NCI-H748 (cell line): ENCODE data around the gene PTPN23.
"Not testable (repeated sequence)": the region's sequence is repeated elsewhere in the genome, so short reads cannot be mapped to it uniquely, and the experiment has no call there.

Experiments
- DNase-seq: peaks from one replicate; lab custom pipeline; 2025; ENCODE audit not compliant: unreplicated experiment; lab: John Stamatoyannopoulos, UW

Gene PTPN23, protein sequence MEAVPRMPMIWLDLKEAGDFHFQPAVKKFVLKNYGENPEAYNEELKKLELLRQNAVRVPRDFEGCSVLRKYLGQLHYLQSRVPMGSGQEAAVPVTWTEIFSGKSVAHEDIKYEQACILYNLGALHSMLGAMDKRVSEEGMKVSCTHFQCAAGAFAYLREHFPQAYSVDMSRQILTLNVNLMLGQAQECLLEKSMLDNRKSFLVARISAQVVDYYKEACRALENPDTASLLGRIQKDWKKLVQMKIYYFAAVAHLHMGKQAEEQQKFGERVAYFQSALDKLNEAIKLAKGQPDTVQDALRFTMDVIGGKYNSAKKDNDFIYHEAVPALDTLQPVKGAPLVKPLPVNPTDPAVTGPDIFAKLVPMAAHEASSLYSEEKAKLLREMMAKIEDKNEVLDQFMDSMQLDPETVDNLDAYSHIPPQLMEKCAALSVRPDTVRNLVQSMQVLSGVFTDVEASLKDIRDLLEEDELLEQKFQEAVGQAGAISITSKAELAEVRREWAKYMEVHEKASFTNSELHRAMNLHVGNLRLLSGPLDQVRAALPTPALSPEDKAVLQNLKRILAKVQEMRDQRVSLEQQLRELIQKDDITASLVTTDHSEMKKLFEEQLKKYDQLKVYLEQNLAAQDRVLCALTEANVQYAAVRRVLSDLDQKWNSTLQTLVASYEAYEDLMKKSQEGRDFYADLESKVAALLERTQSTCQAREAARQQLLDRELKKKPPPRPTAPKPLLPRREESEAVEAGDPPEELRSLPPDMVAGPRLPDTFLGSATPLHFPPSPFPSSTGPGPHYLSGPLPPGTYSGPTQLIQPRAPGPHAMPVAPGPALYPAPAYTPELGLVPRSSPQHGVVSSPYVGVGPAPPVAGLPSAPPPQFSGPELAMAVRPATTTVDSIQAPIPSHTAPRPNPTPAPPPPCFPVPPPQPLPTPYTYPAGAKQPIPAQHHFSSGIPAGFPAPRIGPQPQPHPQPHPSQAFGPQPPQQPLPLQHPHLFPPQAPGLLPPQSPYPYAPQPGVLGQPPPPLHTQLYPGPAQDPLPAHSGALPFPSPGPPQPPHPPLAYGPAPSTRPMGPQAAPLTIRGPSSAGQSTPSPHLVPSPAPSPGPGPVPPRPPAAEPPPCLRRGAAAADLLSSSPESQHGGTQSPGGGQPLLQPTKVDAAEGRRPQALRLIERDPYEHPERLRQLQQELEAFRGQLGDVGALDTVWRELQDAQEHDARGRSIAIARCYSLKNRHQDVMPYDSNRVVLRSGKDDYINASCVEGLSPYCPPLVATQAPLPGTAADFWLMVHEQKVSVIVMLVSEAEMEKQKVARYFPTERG (N-terminal part only)

DNA sequence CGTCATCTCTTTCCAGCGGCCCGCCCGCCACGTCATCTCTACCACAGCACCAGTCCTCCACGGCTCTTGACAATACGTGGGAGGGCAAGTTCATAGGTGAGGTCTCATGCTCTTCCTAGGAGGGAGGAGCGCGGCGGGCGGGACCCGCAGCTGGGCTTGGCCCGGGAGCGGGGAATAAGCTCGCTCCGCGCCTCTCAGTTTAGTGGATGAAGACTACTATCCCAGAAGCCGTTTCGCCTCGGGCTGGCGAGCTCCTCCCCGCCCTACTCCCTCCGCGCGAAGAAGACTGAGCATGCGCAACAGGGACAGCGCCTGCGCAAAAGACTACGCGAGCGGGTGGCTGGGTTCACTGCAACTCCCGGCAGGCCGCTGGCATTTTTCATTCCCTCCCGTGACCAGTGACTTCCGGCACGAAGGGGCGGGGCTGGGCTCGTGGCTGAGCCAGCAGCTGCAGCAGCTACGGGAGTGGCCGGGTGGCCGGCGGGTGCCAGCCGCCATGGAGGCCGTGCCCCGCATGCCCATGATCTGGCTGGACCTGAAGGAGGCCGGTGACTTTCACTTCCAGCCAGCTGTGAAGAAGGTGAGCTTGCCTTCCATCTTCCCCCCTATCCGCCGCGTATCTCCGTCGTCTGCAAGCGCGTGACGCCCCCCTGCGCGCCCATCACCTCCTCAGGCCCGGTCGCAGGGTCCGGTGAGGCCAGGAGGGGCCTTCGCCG is at the start of gene PTPN23:
PTPN23 (plus strand) TSS at position 421 of the 716 bp plus-strand sequence; CDS start at position 497, 76 bp downstream.
- peak; percentile 97 for DNase-seq

DNA sequence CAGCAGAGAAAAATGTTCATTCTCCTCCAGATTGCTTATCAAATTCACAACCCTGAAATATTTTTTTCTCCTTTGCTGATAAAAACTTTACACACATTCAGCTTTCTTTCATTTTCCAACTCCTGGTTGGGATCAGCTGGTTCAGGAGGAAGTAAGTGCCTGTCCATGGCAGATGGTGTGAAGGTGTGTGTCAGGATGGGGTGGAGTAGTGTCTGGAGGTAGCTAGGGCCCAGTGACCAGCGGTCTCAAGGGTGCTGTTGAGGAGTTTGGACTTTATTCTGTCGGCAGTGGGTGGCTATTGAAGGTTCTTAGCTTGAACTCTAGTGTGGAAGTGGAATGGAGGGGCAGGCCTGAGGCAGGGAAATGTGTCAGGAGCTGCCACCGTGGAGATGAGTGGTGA is 46.9 kb upstream of the PTPN23 start:
- DNase-seq, result no peak

DNA sequence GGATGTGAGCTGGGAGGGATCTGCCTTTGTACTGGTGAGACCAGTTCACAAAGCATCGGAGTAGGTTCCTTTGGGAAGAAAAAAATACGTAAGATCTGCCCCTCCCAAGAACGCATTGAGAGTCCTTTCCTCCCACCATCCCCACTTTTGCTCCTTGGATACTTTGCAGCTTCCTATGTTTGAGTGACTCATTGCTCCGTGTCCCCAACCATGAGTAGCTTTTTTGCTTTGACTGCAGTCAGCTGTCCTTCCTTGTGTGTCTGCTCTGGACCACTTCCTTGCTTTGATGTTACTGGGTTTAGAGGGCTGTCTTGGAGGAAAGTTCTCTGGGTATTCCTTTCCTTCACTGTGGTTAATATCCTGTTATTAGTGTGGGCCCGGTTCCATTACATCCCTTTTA is 43.2 kb upstream of the PTPN23 start:
- no peak for DNase-seq

DNA sequence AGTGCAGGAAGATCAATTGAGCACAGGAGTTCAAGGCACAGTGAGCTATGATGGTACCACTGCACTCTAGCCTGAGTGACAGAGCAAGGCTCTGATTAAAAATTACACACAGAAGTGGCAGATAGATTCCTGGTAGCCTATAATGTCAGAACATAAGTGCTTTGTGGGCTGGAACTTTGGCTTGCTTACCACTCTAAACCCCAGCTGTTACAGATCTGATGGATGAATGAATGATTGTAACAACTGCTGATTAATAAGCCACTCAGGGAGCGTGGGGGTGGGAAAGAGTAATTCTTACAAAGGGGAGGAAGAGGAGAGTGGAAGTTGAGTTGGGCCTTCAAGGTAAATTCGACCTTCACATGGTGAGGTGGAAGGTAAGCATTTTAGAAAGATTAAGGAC is 40.9 kb upstream of the PTPN23 start:
- no peak for DNase-seq

DNA sequence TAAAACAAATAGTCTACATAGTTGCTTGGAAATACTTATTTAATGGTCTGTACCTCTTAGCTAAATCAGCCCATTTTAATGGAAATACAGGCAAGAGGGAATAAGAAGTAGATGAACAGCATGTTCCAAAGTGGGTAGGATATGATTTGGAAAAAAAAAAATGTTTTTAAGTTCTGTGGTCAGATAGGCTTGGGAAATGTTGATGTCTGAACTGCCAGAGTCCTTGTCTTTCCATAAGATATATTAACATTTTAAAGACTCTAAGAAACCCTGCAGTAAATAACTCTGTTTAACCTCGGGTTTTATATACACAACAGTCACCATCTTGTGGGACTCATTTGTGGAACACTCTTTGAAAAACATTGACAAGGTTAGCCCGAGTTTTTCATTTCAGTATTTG is 40.0 kb upstream of the PTPN23 start:
- DNase-seq, result no peak

DNA sequence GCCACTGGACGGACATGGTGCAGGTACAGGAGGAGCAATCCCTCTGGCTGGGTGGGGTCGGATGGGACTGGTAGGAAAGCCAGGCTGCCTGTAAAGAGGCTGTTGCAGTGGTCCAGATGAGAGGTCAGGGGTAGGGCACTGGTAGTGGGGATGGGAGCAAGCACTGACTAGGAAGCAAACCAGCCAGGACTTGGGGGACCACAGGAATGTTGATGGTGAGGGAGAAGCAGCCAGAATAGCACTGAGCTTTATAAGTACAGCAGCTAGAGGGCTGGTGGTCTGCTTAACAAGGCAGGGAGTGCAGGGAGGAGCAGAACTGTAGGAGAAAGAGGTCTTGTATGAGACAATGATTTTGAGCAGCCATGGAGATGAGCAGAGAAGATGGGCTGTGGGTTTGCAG is 38.7 kb upstream of the PTPN23 start:
- DNase-seq, result no peak

DNA sequence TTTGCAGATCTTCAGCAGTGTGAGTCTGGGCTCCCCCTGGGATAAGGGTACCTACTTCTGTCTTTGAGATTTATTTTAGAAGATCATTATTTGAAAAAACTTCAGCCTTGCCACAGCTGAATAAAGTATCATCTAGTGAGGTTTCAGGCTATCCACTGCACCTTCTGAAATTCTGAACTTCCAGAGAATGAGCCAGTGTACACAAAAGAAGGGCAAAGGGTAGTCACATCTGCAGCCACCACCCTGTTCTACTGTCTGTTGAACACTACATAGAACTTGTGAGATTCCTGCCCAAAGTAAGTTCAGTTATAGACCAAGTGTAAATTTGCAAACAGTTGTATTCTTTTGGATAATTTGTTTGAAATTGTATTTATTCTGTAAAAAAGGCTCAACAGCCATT is 38.0 kb upstream of the PTPN23 start:
- DNase-seq, result no peak

DNA sequence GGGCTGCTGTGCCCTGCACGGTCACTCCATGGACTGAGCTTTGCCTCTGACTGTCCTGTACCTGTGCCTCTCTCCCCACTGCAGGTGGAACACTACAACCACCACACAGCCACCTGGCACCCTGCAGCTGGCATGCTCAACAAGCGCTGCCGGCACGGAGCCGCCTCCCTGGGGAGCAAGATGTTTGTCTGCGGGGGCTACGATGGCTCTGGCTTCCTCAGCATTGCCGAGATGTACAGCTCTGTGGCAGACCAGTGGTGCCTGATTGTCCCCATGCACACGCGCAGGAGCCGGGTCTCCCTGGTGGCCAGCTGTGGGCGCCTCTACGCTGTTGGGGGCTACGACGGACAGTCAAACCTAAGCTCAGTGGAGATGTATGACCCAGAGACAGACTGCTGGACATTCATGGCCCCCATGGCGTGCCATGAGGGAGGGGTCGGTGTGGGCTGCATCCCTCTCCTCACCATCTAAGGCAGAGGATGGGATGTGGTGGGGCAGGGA is 37.3 kb upstream of the PTPN23 start:
- DNase-seq, result no peak

DNA sequence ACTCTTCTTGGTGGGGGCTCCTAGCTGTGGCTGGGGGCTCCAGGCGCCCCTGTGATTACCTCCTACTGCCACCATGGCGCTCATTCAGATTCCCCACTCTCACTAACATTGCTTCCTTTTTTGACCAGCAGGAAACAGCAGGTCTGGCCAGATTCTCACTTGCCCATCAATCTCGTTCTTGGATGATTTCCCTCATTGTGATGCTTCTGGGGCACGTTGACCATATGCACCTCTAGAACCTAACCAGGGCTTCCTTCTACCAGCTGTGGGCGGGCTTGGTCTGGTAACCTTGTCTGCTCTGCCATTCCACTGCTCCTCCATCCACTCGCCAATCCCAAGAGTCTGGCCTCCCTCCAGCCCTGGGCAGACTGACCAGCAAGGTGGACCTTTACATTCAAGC is 35.9 kb upstream of the PTPN23 start:
- DNase-seq, result no peak

DNA sequence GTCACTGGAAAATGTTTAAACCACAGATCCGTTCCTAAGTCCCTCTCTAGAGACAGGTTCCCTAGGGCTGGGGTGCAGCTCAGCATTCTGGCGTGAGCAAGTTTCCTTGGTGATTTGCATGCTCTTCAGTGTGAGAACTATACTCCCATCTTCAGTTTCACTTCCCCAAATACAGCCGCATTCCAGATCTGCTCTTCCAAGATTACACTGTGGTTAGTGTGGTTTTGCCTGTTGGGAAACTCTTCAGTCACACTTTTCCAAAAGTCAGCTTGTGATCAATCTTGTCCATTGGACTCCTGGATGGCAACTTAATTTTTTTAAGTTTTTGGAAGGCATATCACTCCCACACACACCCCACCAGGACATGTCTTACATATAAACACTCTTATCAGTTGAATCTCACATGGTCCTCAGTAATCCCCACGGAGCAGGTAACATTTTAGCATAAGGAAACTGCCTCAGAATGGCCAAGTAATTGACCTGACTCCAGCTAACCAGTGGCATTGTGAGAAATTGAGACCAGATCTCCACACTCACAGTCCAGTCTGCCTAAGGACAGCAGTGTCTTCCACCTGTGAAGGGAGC is 33.5 kb upstream of the PTPN23 start:
- DNase-seq, result no peak

DNA sequence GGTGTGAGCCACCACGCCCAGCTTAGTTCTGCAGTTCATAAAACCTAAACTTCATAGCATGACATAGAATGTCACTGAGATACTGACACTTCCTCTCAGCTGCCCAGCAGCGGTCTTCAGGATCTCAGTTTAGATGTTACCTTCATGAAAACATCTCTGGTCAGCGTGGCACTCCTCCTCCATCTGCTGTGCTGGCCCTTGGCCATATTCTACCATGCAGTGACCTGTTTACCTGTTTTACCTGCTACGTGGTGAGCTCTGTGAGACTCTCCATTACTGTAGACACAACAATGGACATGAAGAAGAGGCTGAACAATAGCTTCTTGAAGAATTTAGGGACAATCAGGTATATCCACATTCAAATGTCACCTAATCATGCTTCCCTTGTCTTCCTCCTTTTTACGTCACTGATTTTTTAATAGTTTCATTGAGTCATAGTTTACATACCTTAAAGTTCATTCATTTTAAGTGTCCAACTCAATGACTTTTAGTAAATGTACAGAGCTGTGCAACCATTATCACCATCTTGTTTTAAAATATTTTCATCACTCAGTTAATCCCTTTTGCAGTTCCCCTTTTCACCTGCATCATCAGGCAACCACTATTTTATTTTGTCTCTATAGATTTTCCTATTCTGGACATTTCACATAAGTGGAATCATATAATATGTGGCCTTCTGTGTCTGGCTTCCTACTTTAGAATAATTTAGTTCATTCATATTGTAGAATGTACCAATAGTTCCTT is 32.2 kb upstream of the PTPN23 start:
- DNase-seq, result no peak

DNA sequence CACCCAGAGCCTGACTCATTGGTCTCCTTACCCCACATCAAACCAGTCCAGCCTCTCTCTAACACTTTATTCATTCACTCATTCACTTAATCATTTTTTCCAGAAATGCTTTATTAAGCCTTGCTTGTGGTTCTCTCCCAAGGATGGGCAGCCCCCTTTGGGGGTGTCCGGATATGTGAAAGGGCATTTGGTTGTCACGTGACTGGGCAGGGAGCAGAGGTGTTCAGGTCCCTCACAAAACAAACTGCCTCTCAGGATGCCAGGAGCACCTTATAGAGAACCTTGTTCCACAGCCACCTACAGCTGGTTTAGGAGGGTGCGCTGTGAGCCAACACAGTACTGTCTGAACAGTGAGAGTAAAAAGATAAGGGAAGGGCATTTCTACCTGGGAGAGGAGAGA is 25.8 kb upstream of the PTPN23 start:
- DNase-seq, result no peak

DNA sequence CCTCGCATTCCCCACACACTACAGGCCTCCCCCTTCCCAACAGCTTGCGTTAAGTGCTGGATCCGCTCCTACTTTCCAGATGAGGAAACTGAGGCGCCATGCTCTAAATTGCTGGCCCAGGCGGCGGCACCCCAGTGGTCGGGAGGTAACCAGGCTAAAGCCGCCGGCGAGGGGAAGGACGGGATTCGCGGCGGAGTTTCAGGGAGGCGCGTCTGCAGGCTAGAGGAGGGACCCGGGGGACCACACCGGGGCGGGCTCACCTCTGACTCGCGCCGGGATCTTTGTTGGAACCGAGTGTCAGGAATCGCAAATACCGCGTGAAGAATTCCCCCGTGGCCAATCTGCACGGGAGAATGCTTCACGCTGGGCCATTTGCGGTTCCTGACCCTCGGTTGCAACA is 24.6 kb upstream of the PTPN23 start:
- no peak for DNase-seq

DNA sequence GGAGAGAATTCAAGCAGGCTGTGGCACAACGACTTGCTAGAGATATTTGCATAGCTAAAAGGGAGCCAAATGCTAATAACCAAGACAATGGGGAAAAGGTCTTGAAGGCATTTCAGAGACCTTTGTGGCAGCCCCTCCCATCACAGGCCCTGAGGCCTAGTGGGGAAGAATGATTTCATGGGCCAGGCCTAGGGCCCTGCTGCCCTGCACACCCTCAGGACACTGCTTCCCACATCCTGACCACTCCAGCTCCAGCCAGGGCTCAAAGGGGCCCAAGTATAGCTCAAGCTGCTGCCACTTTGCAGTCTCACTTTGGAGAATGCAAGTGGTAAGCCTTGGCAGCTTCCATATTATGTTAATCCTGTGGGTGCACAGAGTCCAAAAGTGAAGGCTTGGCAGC is 21.5 kb upstream of the PTPN23 start:
- no peak for DNase-seq

DNA sequence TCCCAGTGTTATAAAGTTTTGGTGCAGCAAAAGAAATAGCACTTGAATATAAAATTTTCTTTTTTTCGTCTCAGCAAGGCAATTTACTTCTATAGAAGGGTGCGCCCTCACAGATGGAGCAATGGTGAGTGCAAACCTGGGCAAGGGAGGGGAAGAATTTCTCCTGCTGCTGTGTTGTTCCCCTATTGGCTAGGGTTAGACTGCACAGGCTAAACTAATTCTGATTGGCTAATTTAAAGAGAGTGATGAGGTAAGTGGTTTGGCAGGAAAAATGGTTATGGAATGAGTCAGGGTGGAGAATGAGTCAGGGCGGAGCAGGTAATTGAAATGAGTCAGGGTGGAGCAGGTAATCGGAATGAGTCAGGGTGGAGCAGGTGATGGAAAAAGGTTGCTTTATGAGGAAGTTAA is 20.7 kb upstream of the PTPN23 start:
- DNase-seq, result not testable (repeated sequence)

DNA sequence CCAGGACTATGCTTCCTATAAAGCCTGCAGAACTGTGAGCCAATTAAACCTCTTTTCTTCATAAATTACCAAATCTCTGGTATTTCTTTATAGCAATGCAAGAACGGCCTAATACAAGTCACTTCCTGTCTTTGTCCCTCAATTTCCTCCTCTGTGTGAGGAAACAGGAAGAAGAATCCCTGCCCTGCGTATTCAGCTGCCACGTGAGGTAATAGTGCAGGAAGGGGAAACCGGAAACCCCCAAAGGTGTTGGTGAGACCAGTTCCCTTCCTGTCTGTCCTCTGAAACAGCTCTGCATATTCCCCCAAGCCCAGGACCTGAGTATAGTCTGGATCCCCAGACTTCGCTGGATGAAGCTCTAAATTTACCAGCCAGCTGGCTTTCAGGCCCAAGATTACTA is 18.1 kb upstream of the PTPN23 start:
- no peak for DNase-seq

DNA sequence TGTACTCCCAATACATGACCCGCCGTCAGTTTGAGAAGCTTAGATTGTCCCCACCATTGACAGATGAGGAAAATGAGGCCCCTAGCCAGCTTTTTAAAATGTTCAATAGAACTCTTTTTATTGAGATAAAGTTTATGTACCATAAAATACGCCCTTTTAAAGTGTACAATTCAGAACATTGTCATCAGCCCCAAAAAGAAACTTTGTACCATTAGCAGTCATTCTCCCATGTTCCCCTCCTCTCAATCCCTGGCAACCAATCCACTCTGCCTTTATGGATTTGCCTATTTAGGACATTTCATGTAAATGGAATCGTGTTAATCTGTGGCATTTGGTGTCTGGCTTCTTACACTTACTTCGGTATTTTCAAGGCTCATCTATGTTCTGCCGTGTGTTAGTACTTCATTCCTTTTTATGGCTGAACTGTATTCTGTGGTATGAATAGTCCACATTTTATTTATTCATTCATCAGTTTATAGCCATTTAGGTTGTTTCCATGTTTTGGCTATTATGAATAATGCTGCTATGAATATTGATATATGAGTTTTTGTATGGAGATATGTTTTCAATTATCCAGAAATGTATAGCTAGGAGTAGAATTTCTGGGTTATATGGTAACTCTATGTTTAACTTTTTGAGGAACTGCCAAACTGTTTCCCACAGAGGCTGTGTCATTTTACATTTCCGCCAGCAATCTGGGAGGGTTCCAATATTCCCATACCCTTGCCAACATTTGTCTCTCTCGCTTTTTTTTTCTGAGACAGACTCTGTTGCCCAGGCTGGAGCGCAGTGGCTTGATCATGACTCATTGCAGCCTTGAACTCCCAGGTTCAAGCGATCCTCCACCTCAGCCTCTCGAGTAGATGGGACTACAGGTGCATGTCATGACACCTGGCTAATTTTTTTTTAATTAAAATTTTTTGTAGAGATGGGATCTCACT is 15.3 kb upstream of the PTPN23 start:
- DNase-seq, result no peak

DNA sequence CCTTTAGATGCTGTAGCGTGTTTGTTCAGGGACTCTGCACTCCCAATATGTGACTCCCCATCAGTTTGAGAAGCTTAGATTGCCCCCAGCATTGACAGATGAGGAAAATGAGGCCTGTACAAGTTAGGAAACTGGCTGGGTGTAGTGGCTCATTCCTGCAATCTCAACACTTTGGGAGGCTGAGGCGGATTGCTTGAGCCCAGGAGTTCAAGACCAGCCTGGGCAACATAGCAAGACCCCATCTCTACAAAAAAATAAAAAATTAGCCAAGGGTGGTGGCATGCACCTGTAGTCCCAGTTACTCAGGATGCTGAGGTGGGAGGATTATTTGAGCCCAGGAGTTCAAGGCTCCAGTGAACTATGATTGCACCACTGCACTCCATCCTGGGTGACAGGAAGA is 14.0 kb upstream of the PTPN23 start:
- no peak for DNase-seq
